ENCODE results near the gene RAB15.

Gene RAB15

GRCh38 chr14:64948612-64949210 is 23.4 kb downstream of the RAB15 start:
- Histone ChIP-seq H4K91ac (ENCODE audit: low read length) (no peak overlapping the region), H4K8ac (ENCODE audit: low read length) (no peak overlapping the region), H3K4me1 (ENCODE audit: control insufficient read depth, insufficient read depth, low read depth, low read length) (peaks cover 1% of the 10 kb centered on the region), H3K9me3 (ENCODE audit: control insufficient read depth, low read length) (no peaks in the 10 kb centered on the region), H3K9ac (ENCODE audit: low read length) (no peak overlapping the region), H3K18ac (ENCODE audit: low read depth in 1 of 2, low read length in 2 of 2) (no peak overlapping the region), H3K79me1 (replicated peaks; ENCODE audit: low read length, poor library complexity, severe bottlenecking) (peaks cover 37% of the 10 kb centered on the region), H3K14ac (ENCODE audit: low read length in 2 of 2) (no peak overlapping the region), H2BK12ac (ENCODE audit: low read length in 2 of 2) (no peak overlapping the region), H3K27ac (ENCODE audit: low read length, poor library complexity, severe bottlenecking) (no peak overlapping the region), H3K36me3 (ENCODE audit: control insufficient read depth in 1 of 2, insufficient read depth in 2 of 2, low read depth in 1 of 2, low read length in 2 of 2) (peaks cover 35 to 74% of the 10 kb centered on the region in 2 experiments), H2BK5ac (ENCODE audit: low read depth, low read length, poor library complexity, severe bottlenecking) (no peak overlapping the region), H2AK5ac (ENCODE audit: low read length, severe bottlenecking) (no peak overlapping the region), H2BK15ac (ENCODE audit: low read depth, poor library complexity, severe bottlenecking) (no peak overlapping the region), H3K4me2 (ENCODE audit: low read length, poor library complexity, severe bottlenecking) (no peak overlapping the region), H3K4ac (ENCODE audit: low read depth in 1 of 2, low read length in 2 of 2) (no peak overlapping the region), H3K4me3 (ENCODE audit: insufficient read depth in 1 of 2, low read depth in 1 of 2, low read length in 2 of 2) (no peak overlapping the region), H2AFZ (ENCODE audit: low read depth, low read length) (no peak overlapping the region), H3K23ac (ENCODE audit: low read length in 2 of 2) (no peak overlapping the region), H2BK120ac (ENCODE audit: low read depth, low read length) (no peak overlapping the region), H3K27me3 (ENCODE audit: control insufficient read depth in 1 of 2, insufficient read depth in 1 of 2, low read length in 2 of 2) (no peaks in the 10 kb centered on the region)
- DNase-seq: no peak
- 94% methylated on average over 8 of the region's 8 CpGs for whole genome bisulfite sequencing

DNA sequence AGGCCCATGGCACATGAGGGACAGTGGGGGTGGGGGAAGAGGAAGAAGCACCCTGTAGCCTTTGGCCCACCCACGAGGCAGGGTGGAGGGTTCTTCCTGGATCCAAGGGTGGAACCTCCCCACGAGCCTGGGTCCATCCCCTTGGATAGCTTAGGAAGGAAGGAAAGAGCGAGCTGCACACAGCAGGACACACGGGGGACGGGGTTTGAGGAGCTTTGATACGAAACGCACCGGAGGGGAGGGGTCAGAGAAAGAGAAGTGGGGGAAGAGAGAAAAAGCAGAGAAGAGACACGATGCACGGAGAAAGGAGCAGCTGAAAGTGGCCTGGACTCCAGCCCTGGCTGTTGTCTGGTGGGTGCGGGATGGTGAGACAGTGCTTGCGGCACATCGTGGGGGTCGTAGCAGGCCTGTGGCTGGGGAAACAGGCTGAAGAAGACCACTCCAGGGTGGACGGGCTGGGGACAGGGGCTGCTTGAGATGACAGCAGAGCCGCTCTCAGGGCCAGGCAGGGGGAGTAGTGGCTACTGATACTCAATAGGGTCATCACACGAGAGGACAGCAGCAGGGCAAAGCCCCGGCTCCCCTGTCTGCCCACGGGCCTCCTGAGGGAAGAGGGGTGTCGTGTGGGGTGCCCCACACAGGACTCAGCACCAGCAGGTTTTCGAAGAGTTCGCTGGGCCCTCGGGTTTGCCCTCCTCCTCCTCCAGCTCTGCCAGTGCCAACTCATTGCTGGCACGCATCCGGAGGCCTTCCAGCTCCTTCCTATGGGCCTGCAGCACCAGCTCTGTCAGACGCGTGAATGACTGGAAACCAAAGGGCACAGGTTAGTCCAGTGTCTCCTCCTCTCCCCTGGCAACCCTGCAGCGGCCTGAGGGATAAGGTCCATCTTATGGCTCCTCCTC is 24.2 kb downstream of the RAB15 start:
- H3K79me1 ChIP-seq (replicated peaks; ENCODE audit: low read length, poor library complexity, severe bottlenecking): peaks cover 31% of the 10 kb centered on the region
- H3K27ac ChIP-seq (ENCODE audit: low read length, poor library complexity, severe bottlenecking): no peak overlapping the region
- H4K8ac ChIP-seq (ENCODE audit: low read length): no peak overlapping the region
- H3K4me1 ChIP-seq (ENCODE audit: control insufficient read depth, insufficient read depth, low read depth, low read length): no peaks in the 10 kb centered on the region
- no peak overlapping the region for H4K91ac ChIP-seq (ENCODE audit: low read length)
- no peak for DNase-seq
- no peak overlapping the region for H2AFZ ChIP-seq (ENCODE audit: low read depth, low read length)
- no peak overlapping the region for H3K18ac ChIP-seq (ENCODE audit: low read depth in 1 of 2, low read length in 2 of 2)
- no peak overlapping the region for H2BK15ac ChIP-seq (ENCODE audit: low read depth, poor library complexity, severe bottlenecking)
- peaks cover 42 to 66% of the 10 kb centered on the region in 2 experiments for H3K36me3 ChIP-seq (ENCODE audit: control insufficient read depth in 1 of 2, insufficient read depth in 2 of 2, low read depth in 1 of 2, low read length in 2 of 2)
- no peak overlapping the region for H2AK5ac ChIP-seq (ENCODE audit: low read length, severe bottlenecking)
- H3K14ac ChIP-seq (ENCODE audit: low read length in 2 of 2): no peak overlapping the region
- no peak overlapping the region for H2BK5ac ChIP-seq (ENCODE audit: low read depth, low read length, poor library complexity, severe bottlenecking)
- H3K23ac ChIP-seq (ENCODE audit: low read length in 2 of 2): no peak overlapping the region
- no peaks in the 10 kb centered on the region for H3K27me3 ChIP-seq (ENCODE audit: control insufficient read depth in 1 of 2, insufficient read depth in 1 of 2, low read length in 2 of 2)
- no peak overlapping the region for H3K4me2 ChIP-seq (ENCODE audit: low read length, poor library complexity, severe bottlenecking)
- H3K4ac ChIP-seq (ENCODE audit: low read depth in 1 of 2, low read length in 2 of 2): no peak overlapping the region
- no peak overlapping the region for H2BK12ac ChIP-seq (ENCODE audit: low read length in 2 of 2)
- H3K9ac ChIP-seq (ENCODE audit: low read length): no peak overlapping the region
- H2BK120ac ChIP-seq (ENCODE audit: low read depth, low read length): no peak overlapping the region
- WGBS: 93% methylated on average over 28 of the region's 28 CpGs
- no peak overlapping the region for H3K4me3 ChIP-seq (ENCODE audit: insufficient read depth in 1 of 2, low read depth in 1 of 2, low read length in 2 of 2)
- H3K9me3 ChIP-seq (ENCODE audit: control insufficient read depth, low read length): no peaks in the 10 kb centered on the region

- H3K4me2 ChIP-seq (ENCODE audit: low read length, poor library complexity, severe bottlenecking): no peak overlapping the region
- H3K27me3 ChIP-seq (ENCODE audit: control insufficient read depth in 1 of 2, insufficient read depth in 1 of 2, low read length in 2 of 2): no peaks in the 10 kb centered on the region
- no peak overlapping the region for H3K4ac ChIP-seq (ENCODE audit: low read depth in 1 of 2, low read length in 2 of 2)
- no peaks in the 10 kb centered on the region for H3K9me3 ChIP-seq (ENCODE audit: control insufficient read depth, low read length)
- no peak overlapping the region for H3K14ac ChIP-seq (ENCODE audit: low read length in 2 of 2)
- H3K27ac ChIP-seq (ENCODE audit: low read length, poor library complexity, severe bottlenecking): no peak overlapping the region
- no peak overlapping the region for H2AK5ac ChIP-seq (ENCODE audit: low read length, severe bottlenecking)
- H3K79me1 ChIP-seq (replicated peaks; ENCODE audit: low read length, poor library complexity, severe bottlenecking): peaks cover 25% of the 10 kb centered on the region
- H3K23ac ChIP-seq (ENCODE audit: low read length in 2 of 2): no peak overlapping the region
- no peak overlapping the region for H4K8ac ChIP-seq (ENCODE audit: low read length)
- H2BK12ac ChIP-seq (ENCODE audit: low read length in 2 of 2): no peak overlapping the region
- H2BK120ac ChIP-seq (ENCODE audit: low read depth, low read length): no peak overlapping the region
- no peak overlapping the region for H2AFZ ChIP-seq (ENCODE audit: low read depth, low read length)
- H2BK15ac ChIP-seq (ENCODE audit: low read depth, poor library complexity, severe bottlenecking): no peak overlapping the region
- H3K18ac ChIP-seq (ENCODE audit: low read depth in 1 of 2, low read length in 2 of 2): no peak overlapping the region
- no peak overlapping the region for H3K9ac ChIP-seq (ENCODE audit: low read length)
- H4K91ac ChIP-seq (ENCODE audit: low read length): no peak overlapping the region
- no peak for DNase-seq
- WGBS: 93% methylated on average over 6 of the region's 6 CpGs
- H2BK5ac ChIP-seq (ENCODE audit: low read depth, low read length, poor library complexity, severe bottlenecking): no peak overlapping the region
- no peak overlapping the region for H3K4me3 ChIP-seq (ENCODE audit: insufficient read depth in 1 of 2, low read depth in 1 of 2, low read length in 2 of 2)
- peaks cover 53 to 60% of the 10 kb centered on the region in 2 experiments for H3K36me3 ChIP-seq (ENCODE audit: control insufficient read depth in 1 of 2, insufficient read depth in 2 of 2, low read depth in 1 of 2, low read length in 2 of 2)
- no peaks in the 10 kb centered on the region for H3K4me1 ChIP-seq (ENCODE audit: control insufficient read depth, insufficient read depth, low read depth, low read length)
Measured at GRCh38 chr14:64946310-64947045, 25.7 kb downstream of the RAB15 start.
